Neural progenitor cell (in vitro differentiated cells): Measurements from ENCODE around the gene MED27. TPM values are rescaled to one million over a fixed set of nuclear protein-coding genes. Genes with fewer than 3 reads are reported as not detected.

ENCODE experiments used
- DNase-seq: peaks from one replicate; pipeline ENCODE4 v3.0.0-alpha.2; 2016; ENCODE audit warnings: low spot score
- H2AFZ ChIP-seq: fragments of 200-600 bp; sonication (generic); replicated peaks from 2 replicates; pipeline ENCODE4 v1.6.1; 2016; ENCODE audit warnings: antibody characterized with exemption
- H3F3A ChIP-seq: fragments of 200-600 bp; sonication (generic); 2 replicates; pipeline ENCODE4 v1.6.1; 2016; ENCODE audit warnings: antibody characterized with exemption, low read depth
- H3K27ac ChIP-seq: fragments of 200-600 bp; sonication (generic); 2 replicates; pipeline ENCODE4 v1.5.1; 2016; ENCODE audit warnings: mild to moderate bottlenecking
- H3K27me3 ChIP-seq: fragments of 200-600 bp; sonication (generic); 2 replicates; pipeline ENCODE4 v1.6.1; 2016; ENCODE audit warnings: mild to moderate bottlenecking, moderate library complexity
- H3K36me3 ChIP-seq: fragments of 200-600 bp; sonication (generic); 2 replicates; pipeline ENCODE4 v1.5.1; 2016
- H3K4me1 ChIP-seq: fragments of 200-600 bp; sonication (generic); 2 replicates; pipeline ENCODE4 v1.6.1; 2016; ENCODE audit warnings: mixed run types
- H3K4me2 ChIP-seq: fragments of 200-600 bp; sonication (generic); 2 replicates; pipeline ENCODE4 v1.6.1; 2016
- H3K4me3 ChIP-seq: fragments of 200-600 bp; sonication (generic); 2 replicates; pipeline ENCODE4 v1.5.1; 2016
- H3K79me2 ChIP-seq: fragments of 200-600 bp; sonication (generic); 2 replicates; pipeline ENCODE4 v1.6.1; 2016; ENCODE audit warnings: low read depth
- H3K9ac ChIP-seq: fragments of 200-600 bp; sonication (generic); 2 replicates; pipeline ENCODE4 v1.6.1; 2016
- H3K9me3 ChIP-seq: fragments of 200-600 bp; sonication (generic); 2 replicates; pipeline ENCODE4 v1.5.1; 2016; ENCODE audit warnings: low read depth
- H4K20me1 ChIP-seq: fragments of 200-600 bp; sonication (generic); 2 replicates; pipeline ENCODE4 v1.6.1; 2016; ENCODE audit warnings: low read depth
- H3K27ac Mint-ChIP-seq: 3 replicates; pipeline ENCODE4 v1.8.0; 2021; ENCODE audit warnings: mixed read lengths
- H3K27me3 Mint-ChIP-seq: 2 replicates; pipeline ENCODE4 v1.8.0; 2022; ENCODE audit warnings: low read depth, mild to moderate bottlenecking, inconsistent platforms, moderate library complexity, mixed read lengths; ENCODE audit not compliant: insufficient read depth
- H3K36me3 Mint-ChIP-seq: 3 replicates; pipeline ENCODE4 v1.8.0; 2021; ENCODE audit warnings: mixed read lengths
- H3K4me1 Mint-ChIP-seq: 3 replicates; pipeline ENCODE4 v1.8.0; 2021; ENCODE audit warnings: mixed read lengths
- H3K4me3 Mint-ChIP-seq: 3 replicates; pipeline ENCODE4 v1.8.0; 2021; ENCODE audit warnings: mild to moderate bottlenecking, moderate library complexity, mixed read lengths
- H3K9me3 Mint-ChIP-seq: 3 replicates; pipeline ENCODE4 v1.8.0; 2020; ENCODE audit warnings: mixed read lengths
- CTCF ChIP-seq: fragments of 200-600 bp; sonication (generic); IDR thresholded peaks from 2 replicates; pipeline ENCODE4 v1.5.1; 2017; ENCODE audit warnings: antibody characterized with exemption, mild to moderate bottlenecking
- EZH2 ChIP-seq: fragments of 200-600 bp; sonication (generic); IDR thresholded peaks from 2 replicates; pipeline ENCODE4 v1.6.1; 2017; ENCODE audit warnings: antibody characterized with exemption, mild to moderate bottlenecking, moderate library complexity
- EZH2phosphoT487 ChIP-seq: fragments of 200-600 bp; sonication (generic); IDR thresholded peaks from 2 replicates; pipeline ENCODE4 v1.6.1; 2017; ENCODE audit warnings: antibody characterized with exemption
- total RNA-seq: library from RNA; depleted of rRNA; stranded (reverse); fragments of >200 nt; gene quantifications from 2 replicates; pipeline ENCODE4 v1.2.3, GENCODE V29; 2015; ENCODE audit warnings: low replicate concordance

The MED27 gene
- total RNA-seq, 1 donor from 2014 or later: 15.1 TPM

GRCh38 chr9:132040246-132040645 lies 39.4 kb downstream of the MED27 start:
- no peaks in the 10 kb centered on the region for H3K79me2 ChIP-seq
- H3K27ac Mint-ChIP-seq: no peak overlapping the region
- peaks cover 6% of the 10 kb centered on the region for H3K4me1 Mint-ChIP-seq

DNA sequence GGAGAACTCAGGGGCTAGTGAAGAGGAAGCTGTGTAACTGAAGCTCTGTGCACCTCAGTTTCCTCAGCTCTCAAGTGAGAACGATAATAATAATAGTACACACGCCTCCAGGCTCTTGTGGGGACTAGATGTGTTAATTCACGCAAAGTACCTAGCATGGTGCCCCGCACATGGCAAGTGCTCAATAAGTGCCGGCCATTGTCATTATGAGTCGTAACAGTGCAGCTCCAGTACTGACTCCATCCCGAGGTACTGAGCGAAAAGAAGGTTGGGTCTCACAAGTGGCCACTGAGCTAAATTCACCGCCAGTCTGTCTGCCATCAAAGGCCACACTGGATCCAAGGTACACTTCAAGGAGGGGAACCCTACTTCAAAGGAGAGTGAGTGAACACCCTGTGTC lies 40.4 kb downstream of the MED27 start:
- no peaks in the 10 kb centered on the region for H3K36me3 ChIP-seq
- TF ChIP-seq EZH2: no peak
- TF ChIP-seq CTCF: no peak
- TF ChIP-seq EZH2phosphoT487: no peak
- H3K9me3 ChIP-seq: no peaks in the 10 kb centered on the region
- no peak overlapping the region for H3K4me3 ChIP-seq
- no peak overlapping the region for H3K27ac Mint-ChIP-seq
- no peak for DNase-seq
- no peak overlapping the region for H3K4me3 Mint-ChIP-seq
- H3K4me2 ChIP-seq: no peak overlapping the region
- no peaks in the 10 kb centered on the region for H3K9me3 Mint-ChIP-seq
- peaks cover 13% of the 10 kb centered on the region for H3K4me1 Mint-ChIP-seq
- H3K9ac ChIP-seq: no peak overlapping the region
- H3K4me1 ChIP-seq: no peaks in the 10 kb centered on the region
- no peaks in the 10 kb centered on the region for H3K27me3 ChIP-seq
- H2AFZ ChIP-seq: no peak overlapping the region
- no peaks in the 10 kb centered on the region for H3K79me2 ChIP-seq
- H3F3A ChIP-seq: no peaks in the 10 kb centered on the region
- H3K36me3 Mint-ChIP-seq: no peaks in the 10 kb centered on the region
- no peaks in the 10 kb centered on the region for H3K27me3 Mint-ChIP-seq
- peaks cover 37% of the 10 kb centered on the region for H4K20me1 ChIP-seq
- no peak overlapping the region for H3K27ac ChIP-seq

More at GRCh38 chr9:132040246-132040645, 39.4 kb downstream of the MED27 start:
- H3K9me3 ChIP-seq: no peaks in the 10 kb centered on the region
- H3K4me2 ChIP-seq: no peak overlapping the region
- no peak overlapping the region for H3K9ac ChIP-seq
- no peaks in the 10 kb centered on the region for H3K4me1 ChIP-seq
- Mint-ChIP-seq H3K36me3 (no peaks in the 10 kb centered on the region), H3K27me3 (no peaks in the 10 kb centered on the region), H3K9me3 (no peaks in the 10 kb centered on the region), H3K4me3 (no peak overlapping the region)
- H2AFZ ChIP-seq: no peak overlapping the region
- TF ChIP-seq CTCF (no peak), EZH2phosphoT487 (no peak), EZH2 (no peak)
- no peaks in the 10 kb centered on the region for H3K36me3 ChIP-seq
- H3F3A ChIP-seq: no peaks in the 10 kb centered on the region
- peaks cover 28% of the 10 kb centered on the region for H4K20me1 ChIP-seq
- H3K27me3 ChIP-seq: no peaks in the 10 kb centered on the region
- no peak overlapping the region for H3K4me3 ChIP-seq
- no peak for DNase-seq
- no peak overlapping the region for H3K27ac ChIP-seq

- no peak for DNase-seq
- no peaks in the 10 kb centered on the region for H3F3A ChIP-seq
- Mint-ChIP-seq H3K4me1 (peaks cover 22% of the 10 kb centered on the region), H3K27ac (no peak overlapping the region), H3K9me3 (no peaks in the 10 kb centered on the region), H3K36me3 (no peaks in the 10 kb centered on the region), H3K27me3 (no peaks in the 10 kb centered on the region), H3K4me3 (no peak overlapping the region)
- H3K4me1 ChIP-seq: no peaks in the 10 kb centered on the region
- no peak overlapping the region for H3K4me2 ChIP-seq
- H2AFZ ChIP-seq: no peak overlapping the region
- peaks cover 54% of the 10 kb centered on the region for H4K20me1 ChIP-seq
- no peaks in the 10 kb centered on the region for H3K9me3 ChIP-seq
- H3K79me2 ChIP-seq: peaks cover 2% of the 10 kb centered on the region
- H3K27me3 ChIP-seq: no peaks in the 10 kb centered on the region
- H3K4me3 ChIP-seq: no peak overlapping the region
- TF ChIP-seq EZH2phosphoT487 (no peak), EZH2 (no peak), CTCF (no peak)
- no peaks in the 10 kb centered on the region for H3K36me3 ChIP-seq
- H3K9ac ChIP-seq: no peak overlapping the region
- H3K27ac ChIP-seq: no peak overlapping the region
Measured at GRCh38 chr9:132037458-132037857, 42.2 kb downstream of the MED27 start.
